ENCODE measurements around the gene ELN. TPM values are rescaled to one million over a fixed set of nuclear protein-coding genes. Genes with fewer than 3 reads are reported as not detected.

Gene ELN
- total RNA-seq, 1 experiment from 2014 or later, result 0.37 TPM

DNA sequence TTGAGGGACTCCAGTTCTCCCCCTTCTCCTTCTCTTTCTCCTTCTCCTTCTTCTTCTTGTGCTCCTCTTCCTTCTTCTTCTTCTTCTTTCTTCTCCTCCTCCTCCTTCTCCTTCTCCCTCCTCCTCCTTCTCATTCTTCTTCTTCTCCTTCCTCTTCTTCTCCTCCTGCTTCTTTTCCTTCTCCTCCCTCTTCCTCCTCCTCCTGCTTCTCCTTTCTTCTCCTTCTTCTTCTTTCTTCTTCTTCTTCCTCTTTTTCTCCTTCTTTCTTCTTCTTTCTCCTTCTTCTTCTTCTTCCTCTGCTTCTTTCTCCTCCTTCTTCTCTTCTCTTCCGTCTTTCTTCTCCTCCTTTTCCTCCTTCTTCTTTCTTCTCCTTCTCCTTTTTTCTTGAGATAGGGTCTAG lies 30.0 kb downstream of the ELN start:
- no peak overlapping the region for H3T11ph ChIP-seq (ENCODE audit: low read length)
- no peak overlapping the region for H4K5ac ChIP-seq (ENCODE audit: insufficient read length, low read depth, low read length)
- H3K18ac ChIP-seq (ENCODE audit: insufficient read length, low read depth, low read length), result no peak overlapping the region
- H4K8ac ChIP-seq (replicated peaks; ENCODE audit: insufficient read length, low read depth, low read length), result no peak overlapping the region
- Mint-ChIP-seq H3K27me3 (ENCODE audit: low read depth) (peaks cover 10% of the 10 kb centered on the region), H3K36me3 (ENCODE audit: insufficient read depth in 1 of 3, low read depth in 3 of 3) (no peaks in the 10 kb centered on the region), H3K4me3 (no peak overlapping the region), H3K9me3 (no peaks in the 10 kb centered on the region), H3K27ac (no peak overlapping the region; a peak in 1 of 7 replicates), H3K4me1 (peaks cover 0 to 17% of the 10 kb centered on the region in 2 experiments; a peak in 3 of 4 replicates)
- H3K56ac ChIP-seq (ENCODE audit: insufficient read length, low read depth, low read length), result no peak overlapping the region
- no peak for DNase-seq
- no peak overlapping the region for H3K4me2 ChIP-seq (ENCODE audit: insufficient read depth, insufficient read length, low read length)
- H3K23ac ChIP-seq (ENCODE audit: insufficient read length, low read depth, low read length), result no peak overlapping the region
- no peaks in the 10 kb centered on the region for H3K9me3 ChIP-seq (ENCODE audit: control insufficient read depth, low read depth, low read length)
- no peak for TF ChIP-seq CTCF (conservative IDR thresholded peaks at IDR 0.05)
- H3K23me2 ChIP-seq (ENCODE audit: insufficient read length, low read depth, low read length, poor library complexity, severe bottlenecking), result no peaks in the 10 kb centered on the region
- H4K20me1 ChIP-seq (ENCODE audit: control insufficient read depth, insufficient read depth, insufficient read length), result no peaks in the 10 kb centered on the region
- no CpG with 5 or more reads among the region's 1 CpG for WGBS (ENCODE audit: extremely low coverage, insufficient read length, low lambda C conversion rate)
- no peak overlapping the region for H2AFZ ChIP-seq (ENCODE audit: low read length)
- H2BK120ac ChIP-seq (ENCODE audit: low read depth, low read length, poor library complexity, severe bottlenecking), result no peak overlapping the region
- H3K27me3 ChIP-seq (ENCODE audit: insufficient read depth, low read length), result no peaks in the 10 kb centered on the region
- no peak overlapping the region for H2BK5ac ChIP-seq (ENCODE audit: insufficient read length, low read length)
- no peak overlapping the region for H3K27ac ChIP-seq (ENCODE audit: insufficient read length, low read depth, low read length)
- H3K9ac ChIP-seq (ENCODE audit: extremely low read depth, insufficient read length, low read length), result no peak overlapping the region
- H2AK5ac ChIP-seq (ENCODE audit: insufficient read length, low read length), result no peak overlapping the region
- H4K91ac ChIP-seq (ENCODE audit: insufficient read length, low read depth, low read length), result no peak overlapping the region
- H2BK15ac ChIP-seq (ENCODE audit: low read depth, low read length), result no peak overlapping the region
- H3K79me2 ChIP-seq (ENCODE audit: insufficient read depth, low read length), result no peaks in the 10 kb centered on the region
- H2BK20ac ChIP-seq (ENCODE audit: low read depth, low read length, poor library complexity, severe bottlenecking), result no peak overlapping the region
- H3K4ac ChIP-seq (ENCODE audit: low read depth, low read length), result no peak overlapping the region
- H3K4me1 ChIP-seq (ENCODE audit: insufficient read depth, low read length), result peaks cover under 1% of the 10 kb centered on the region; the same call in 1 of the 2 replicates
- H3K14ac ChIP-seq (ENCODE audit: insufficient read depth, low read length), result no peak overlapping the region
- no peaks in the 10 kb centered on the region for H3K79me1 ChIP-seq (ENCODE audit: insufficient read depth, low read depth, low read length, poor library complexity, severe bottlenecking)
- no peak overlapping the region for H2BK12ac ChIP-seq (ENCODE audit: insufficient read length, low read depth, low read length)
